Stomach (tissue), 9 donors: ENCODE results near the gene PDE4D. TPM values are rescaled to one million over a fixed set of nuclear protein-coding genes. Genes with fewer than 3 reads are reported as not detected.

Source experiments
- DNase-seq, 2 donors: peaks; one replicate each; pipeline versions ENCODE4 v3.0.0 to v3.0.0-alpha.2; 2013 to 2019
- H3K27ac ChIP-seq, 5 donors: fragments of 200-600 bp in 4 of 5; sonication (generic) in 4 of 5; one replicate each; pipeline ENCODE4 v1.5.1; 2013 to 2019; ENCODE audit warnings: mild to moderate bottlenecking in 1 of 5, moderate library complexity in 1 of 5
- H3K27me3 ChIP-seq, 3 donors: fragments of 200-600 bp; sonication (generic); one replicate each; pipeline ENCODE4 v1.5.1; 2017 to 2019; ENCODE audit warnings: mixed run types in 1 of 3
- H3K36me3 ChIP-seq, 4 donors: fragments of 200-600 bp; sonication (generic); 1 replicate in 3 of 4; 2 replicates in 1 of 4; pipeline ENCODE4 v1.5.1; 2016 to 2019
- H3K4me1 ChIP-seq, 4 donors: fragments of 200-600 bp; sonication (generic); one replicate each; pipeline ENCODE4 v1.5.1; 2016 to 2019
- H3K4me3 ChIP-seq, 4 donors: fragments of 200-600 bp; sonication (generic) in 3 of 4; one replicate each; pipeline ENCODE4 v1.5.1; 2016 to 2019; ENCODE audit warnings: mild to moderate bottlenecking in 1 of 4
- H3K9me3 ChIP-seq, 4 donors: fragments of 200-600 bp; sonication (generic); one replicate each; pipeline ENCODE4 v1.5.1; 2016 to 2019
- CTCF ChIP-seq, 7 experiments: fragments of 450-650 bp in 4 of 7; fragments of 200-600 bp in 3 of 7; sonication (generic) in 3 of 7; IDR thresholded peaks; one replicate each; pipeline ENCODE4 v1.5.1; 2016 to 2019; ENCODE audit warnings: antibody characterized with exemption in 7 of 7, control low read depth in 2 of 7, mild to moderate bottlenecking in 1 of 7
- EP300 ChIP-seq: sonication (generic); formaldehyde crosslinking; IDR thresholded peaks from one replicate; pipeline ENCODE4 v1.6.1; 2017; ENCODE audit warnings: antibody characterized with exemption
- POLR2A ChIP-seq, 4 donors: fragments of 450-650 bp; IDR thresholded peaks; one replicate each; pipeline ENCODE4 v1.6.1; 2016; ENCODE audit warnings: antibody characterized with exemption in 4 of 4, control low read depth in 2 of 4, mild to moderate bottlenecking in 1 of 4, moderate library complexity in 1 of 4
- POLR2AphosphoS5 ChIP-seq, 3 donors: sonication (generic); formaldehyde crosslinking; IDR thresholded peaks; one replicate each; pipeline ENCODE4 v1.6.1; 2016; ENCODE audit warnings: antibody characterized with exemption in 3 of 3
- WGBS, 5 donors: extraction: QIAGEN DNeasy Blood & Tissue Kit in 3 of 5; methylation state at CpG; one replicate each; pipeline versions ENCODE4 v1.1.5 to v1.1.7; 2013 to 2018; 5-methylcytosine and 5-hydroxymethylcytosine counted together
- intact Hi-C: fragments of 100-400 bp; cut with DNase I; formaldehyde crosslinking; loops from one replicate; pipeline ENCODE4 v1.15.1; 2023; ENCODE audit warnings: low total_unique reads
- polyA plus RNA-seq, 3 donors: library from polyadenylated mRNA; stranded (reverse); fragments of 200-250 nt; gene quantifications; one replicate each; pipeline ENCODE4 v1.2.3, GENCODE V29; 2013
- total RNA-seq, 5 donors: library from RNA; depleted of rRNA; stranded (reverse); fragments of >200 nt; gene quantifications; one replicate each; pipeline versions ENCODE4 v1.1.0 to v1.2.3, GENCODE V29; 2014 to 2016
- donor health status: healthy with polysubstance abuse.
- donor health status: Bipolar disorder and iron deficiency.
- donor health status: healthy.

The PDE4D gene
- total and polyA plus RNA-seq, 8 donors = 3.1 to 147 (median 97.3) TPM

- H3K4me3 ChIP-seq = no peak overlapping the region
Observed at GRCh38 chr5:59330680-59331079, 562.8 kb downstream of the PDE4D start.

GRCh38 chr5:59328709-59329296 lies 564.7 kb downstream of the PDE4D start:
- no peak overlapping the region for H3K27ac ChIP-seq
- WGBS, 5 donors = 45 to 63% (median 63%) methylated on average over 6 of the region's 6 CpGs
- TF ChIP-seq EP300 (no peak), CTCF (IDR thresholded peaks at IDR 0.05) (no peak), POLR2A (IDR thresholded peaks at IDR 0.05) (no peak), POLR2AphosphoS5 (IDR thresholded peaks at IDR 0.05) (no peak)

More at GRCh38 chr5:59330680-59331079, 562.8 kb downstream of the PDE4D start:
- H3K27me3 ChIP-seq = no peaks in the 10 kb centered on the region
- peaks cover 7 to 21% (median 10%) of the 10 kb centered on the region in 4 donors for H3K4me1 ChIP-seq
- no peaks in the 10 kb centered on the region for H3K9me3 ChIP-seq
- H3K27ac ChIP-seq = no peak overlapping the region
- no peak for DNase-seq
- intact Hi-C loops = no loop called here
- WGBS, 5 donors = 88 to 96% (median 94%) methylated on average over 9 of the region's 9 CpGs
- TF ChIP-seq POLR2AphosphoS5 (IDR thresholded peaks at IDR 0.05) (no peak), POLR2A (IDR thresholded peaks at IDR 0.05) (no peak), EP300 (no peak), CTCF (IDR thresholded peaks at IDR 0.05) (no peak)
- H3K36me3 ChIP-seq = no peaks in the 10 kb centered on the region

GRCh38 chr5:59327191-59327980 lies 566.1 kb downstream of the PDE4D start:
- no peak for TF ChIP-seq EP300
- no peak for TF ChIP-seq POLR2AphosphoS5 (IDR thresholded peaks at IDR 0.05)
- no peak for TF ChIP-seq CTCF (IDR thresholded peaks at IDR 0.05)
- no peak for TF ChIP-seq POLR2A (IDR thresholded peaks at IDR 0.05)
- H3K4me3 ChIP-seq = no peak overlapping the region
- WGBS, 5 donors = 74 to 88% (median 79%) methylated on average over 4 of the region's 4 CpGs
- H3K36me3 ChIP-seq = no peaks in the 10 kb centered on the region
- H3K4me1 ChIP-seq = peaks cover 7 to 14% (median 10%) of the 10 kb centered on the region in 4 donors
- no peak for DNase-seq
- no peaks in the 10 kb centered on the region for H3K9me3 ChIP-seq
- H3K27ac ChIP-seq = no peak overlapping the region
- H3K27me3 ChIP-seq = no peaks in the 10 kb centered on the region
- intact Hi-C loops = no loop called here

More at GRCh38 chr5:59328709-59329296, 564.7 kb downstream of the PDE4D start:
- Histone ChIP-seq H3K36me3 (no peaks in the 10 kb centered on the region), H3K27me3 (no peaks in the 10 kb centered on the region), H3K9me3 (no peaks in the 10 kb centered on the region), H3K4me1 (peaks cover 7 to 18% (median 10%) of the 10 kb centered on the region in 4 donors), H3K4me3 (no peak overlapping the region)
- peak in 1 of 2 donors; percentile 76 for DNase-seq
- intact Hi-C loops = no loop called here

GRCh38 chr5:59326596-59326995 lies 566.9 kb downstream of the PDE4D start:
- Histone ChIP-seq H3K27ac (no peak overlapping the region), H3K9me3 (no peaks in the 10 kb centered on the region), H3K4me1 (peaks cover 7 to 22% (median 10%) of the 10 kb centered on the region in 4 donors), H3K27me3 (no peaks in the 10 kb centered on the region), H3K36me3 (no peaks in the 10 kb centered on the region), H3K4me3 (no peak overlapping the region)
- peak in 1 of 2 donors; percentile 34 for DNase-seq
- TF ChIP-seq CTCF (IDR thresholded peaks at IDR 0.05) (no peak), EP300 (no peak), POLR2A (IDR thresholded peaks at IDR 0.05) (no peak), POLR2AphosphoS5 (IDR thresholded peaks at IDR 0.05) (no peak)
- intact Hi-C loops = no loop called here
- 89 to 97% (median 95%) methylated on average over 2 of the region's 2 CpGs for WGBS, 5 donors
